Hepatocyte (in vitro differentiated cells): Measurements from ENCODE around the gene PCK1. TPM values are rescaled to one million over a fixed set of nuclear protein-coding genes. Genes with fewer than 3 reads are reported as not detected.
A peak's percentile ranks its signal among the peaks of the same experiment; 100 is the strongest.

Source experiments
- DNase-seq: peaks from one replicate; pipeline ENCODE4 v3.0.0-alpha.2; 2016; ENCODE audit warnings: low spot score
- H2AFZ ChIP-seq: fragments of 200-600 bp; sonication (generic); 2 replicates; pipeline ENCODE4 v1.6.0; 2016; ENCODE audit warnings: antibody characterized with exemption, mild to moderate bottlenecking
- H3K27ac ChIP-seq: fragments of 200-600 bp; sonication (generic); 2 replicates; pipeline ENCODE4 v1.5.1; 2016; ENCODE audit warnings: mild to moderate bottlenecking
- H3K27me3 ChIP-seq: fragments of 200-600 bp; sonication (generic); 2 replicates; pipeline ENCODE4 v1.6.1; 2016
- H3K36me3 ChIP-seq: fragments of 200-600 bp; sonication (generic); replicated peaks from 2 replicates; pipeline ENCODE4 v1.5.1; 2016; ENCODE audit warnings: low read depth; ENCODE audit not compliant: insufficient read depth
- H3K4me1 ChIP-seq: fragments of 200-600 bp; sonication (generic); 2 replicates; pipeline ENCODE4 v1.5.1; 2016; ENCODE audit warnings: mild to moderate bottlenecking, moderate library complexity; ENCODE audit not compliant: insufficient read depth
- H3K4me2 ChIP-seq: fragments of 200-600 bp; sonication (generic); 2 replicates; pipeline ENCODE4 v1.6.0; 2016
- H3K4me3 ChIP-seq: fragments of 200-600 bp; sonication (generic); 2 replicates; pipeline ENCODE4 v1.5.1; 2016; ENCODE audit warnings: mild to moderate bottlenecking
- H3K79me2 ChIP-seq: fragments of 200-600 bp; sonication (generic); 2 replicates; pipeline ENCODE4 v1.6.0; 2017; ENCODE audit warnings: mild to moderate bottlenecking
- H3K9me2 ChIP-seq: fragments of 200-600 bp; sonication (generic); replicated peaks from 2 replicates; pipeline ENCODE4 v1.6.0; 2017; ENCODE audit warnings: mild to moderate bottlenecking; ENCODE audit not compliant: insufficient read depth
- H3K9me3 ChIP-seq: fragments of 200-600 bp; sonication (generic); 2 replicates; pipeline ENCODE4 v1.5.1; 2016; ENCODE audit warnings: low read depth, mild to moderate bottlenecking
- H4K20me1 ChIP-seq: fragments of 200-600 bp; sonication (generic); 2 replicates; pipeline ENCODE4 v1.6.0; 2016; ENCODE audit warnings: mild to moderate bottlenecking; ENCODE audit not compliant: insufficient read depth, poor library complexity, severe bottlenecking
- CTCF ChIP-seq: fragments of 200-600 bp; sonication (generic); IDR thresholded peaks from 2 replicates; pipeline ENCODE4 v1.5.1; 2016; ENCODE audit warnings: antibody characterized with exemption, mild to moderate bottlenecking; ENCODE audit not compliant: poor library complexity
- EZH2 ChIP-seq: fragments of 200-600 bp; sonication (generic); IDR thresholded peaks from 2 replicates; pipeline ENCODE4 v1.6.1; 2016; ENCODE audit warnings: antibody characterized with exemption, mild to moderate bottlenecking, borderline replicate concordance
- EZH2phosphoT487 ChIP-seq: fragments of 200-600 bp; sonication (generic); IDR thresholded peaks from one replicate; pipeline ENCODE4 v1.6.1; 2018; ENCODE audit warnings: antibody characterized with exemption, mild to moderate bottlenecking, low read depth, moderate library complexity; ENCODE audit not compliant: unreplicated experiment, severe bottlenecking
- WGBS: methylation state at CpG from one replicate; pipeline ENCODE4 v1.1.6; 2016; ENCODE audit warnings: low lambda C conversion rate; ENCODE audit errors: missing lambda C conversion rate; 5-methylcytosine and 5-hydroxymethylcytosine counted together
- polyA plus RNA-seq: library from polyadenylated mRNA; unstranded; fragments of >200 nt; fragmentation: Nextera tagmentation; extraction: Ambion mirVana; gene quantifications from 2 replicates; pipeline ENCODE4 v1.2.1, GENCODE V29; 2016
- total RNA-seq: library from RNA; depleted of rRNA; stranded (reverse); fragments of >200 nt; gene quantifications from 2 replicates; pipeline ENCODE4 v1.2.3, GENCODE V29; 2014

PCK1 gene
- total and polyA plus RNA-seq, 2 experiments from 2014 or later, result 11.6 to 12.8 TPM

- Histone ChIP-seq H2AFZ (no peak overlapping the region), H3K9me3 (no peaks in the 10 kb centered on the region), H3K27me3 (no peaks in the 10 kb centered on the region), H3K36me3 (no peaks in the 10 kb centered on the region), H4K20me1 (no peaks in the 10 kb centered on the region), H3K4me2 (peak overlapping the region; percentile 4), H3K9me2 (no peaks in the 10 kb centered on the region), H3K4me1 (peaks cover 35% of the 10 kb centered on the region), H3K4me3 (no peak overlapping the region), H3K27ac (peak overlapping the region; percentile 90), H3K79me2 (no peaks in the 10 kb centered on the region)
- TF ChIP-seq EZH2 (no peak), CTCF (no peak), EZH2phosphoT487 (no peak)
- no peak for DNase-seq
- 94% methylated on average over 18 of the region's 18 CpGs for WGBS
These were observed 22.7 kb downstream of the PCK1 start for GRCh38 chr20:57583289-57584257.

GRCh38 chr20:57584768-57585461 is 24.0 kb downstream of the PCK1 start:
- no peak for DNase-seq
- Histone ChIP-seq H3K9me2 (no peaks in the 10 kb centered on the region), H3K27ac (no peak overlapping the region), H3K27me3 (no peaks in the 10 kb centered on the region), H3K4me2 (no peak overlapping the region), H3K79me2 (no peaks in the 10 kb centered on the region), H2AFZ (no peak overlapping the region), H3K4me1 (peaks cover 33% of the 10 kb centered on the region), H4K20me1 (no peaks in the 10 kb centered on the region), H3K9me3 (no peaks in the 10 kb centered on the region), H3K36me3 (no peaks in the 10 kb centered on the region), H3K4me3 (no peak overlapping the region)
- TF ChIP-seq EZH2 (no peak), EZH2phosphoT487 (no peak), CTCF (no peak)
- WGBS, result 85% methylated on average over 8 of the region's 8 CpGs

DNA sequence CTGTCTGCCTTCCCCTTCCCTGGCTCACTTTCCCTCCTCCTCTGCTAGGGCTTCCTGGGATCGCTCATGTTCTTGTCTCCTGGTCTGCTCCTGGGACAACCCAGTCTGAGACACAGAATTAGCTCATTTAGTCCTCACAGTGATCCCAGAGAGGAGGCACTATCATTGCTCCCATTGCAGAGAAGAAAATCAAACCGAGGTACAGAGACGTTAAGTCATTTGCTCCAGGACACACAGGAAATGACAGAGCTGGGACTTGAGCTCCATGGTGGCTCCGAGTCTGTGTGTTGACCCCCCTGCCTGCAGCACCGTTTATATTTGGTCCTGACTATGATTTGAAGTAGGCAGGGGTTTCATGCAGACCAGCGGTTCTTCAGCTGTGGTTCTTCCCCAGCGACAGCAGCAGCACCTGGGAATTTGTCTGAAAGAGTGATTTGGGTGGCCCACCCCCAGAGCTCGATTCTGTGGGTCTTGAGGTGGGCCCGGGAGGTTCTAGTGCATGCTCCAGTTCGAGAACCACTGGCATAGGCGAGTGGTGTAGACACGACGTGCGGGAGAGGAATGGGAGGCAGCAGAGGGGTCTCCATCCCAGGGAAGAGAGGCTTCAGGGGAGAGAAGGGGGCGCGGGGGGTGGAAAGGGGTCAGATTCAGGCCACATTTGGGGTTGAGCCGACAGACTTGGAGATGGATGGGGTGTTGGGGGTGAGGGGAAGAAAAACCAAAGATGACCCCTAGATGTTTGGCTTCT is 24.7 kb downstream of the PCK1 start:
- no peaks in the 10 kb centered on the region for H4K20me1 ChIP-seq
- H3K27ac ChIP-seq, result no peak overlapping the region
- H3K27me3 ChIP-seq, result no peaks in the 10 kb centered on the region
- 88% methylated on average over 17 of the region's 17 CpGs for WGBS
- no peak overlapping the region for H3K4me3 ChIP-seq
- DNase-seq, result no peak
- H3K79me2 ChIP-seq, result no peaks in the 10 kb centered on the region
- TF ChIP-seq EZH2phosphoT487 (no peak), EZH2 (no peak), CTCF (no peak)
- H3K4me1 ChIP-seq, result peaks cover 28% of the 10 kb centered on the region
- H3K9me2 ChIP-seq, result no peaks in the 10 kb centered on the region
- H3K9me3 ChIP-seq, result no peaks in the 10 kb centered on the region
- no peak overlapping the region for H3K4me2 ChIP-seq
- H3K36me3 ChIP-seq, result no peaks in the 10 kb centered on the region
- no peak overlapping the region for H2AFZ ChIP-seq
